NCI-H2227 (cell line): ENCODE data around the gene APOBEC3H.
"Not testable (repeated sequence)": the region's sequence is repeated elsewhere in the genome, so short reads cannot be mapped to it uniquely, and the experiment has no call there.

Experiments
- DNase-seq: peaks from one replicate; lab custom pipeline; 2025; ENCODE audit not compliant: unreplicated experiment; lab: John Stamatoyannopoulos, UW

APOBEC3H gene

GRCh38 chr22:39097098-39098020, at the start of gene APOBEC3H:
Gene APOBEC3H, plus strand, starts transcription at chr22:39097244. Its CDS starts 3,035 bp downstream, at chr22:39100279.
- DNase-seq = no peak

DNA sequence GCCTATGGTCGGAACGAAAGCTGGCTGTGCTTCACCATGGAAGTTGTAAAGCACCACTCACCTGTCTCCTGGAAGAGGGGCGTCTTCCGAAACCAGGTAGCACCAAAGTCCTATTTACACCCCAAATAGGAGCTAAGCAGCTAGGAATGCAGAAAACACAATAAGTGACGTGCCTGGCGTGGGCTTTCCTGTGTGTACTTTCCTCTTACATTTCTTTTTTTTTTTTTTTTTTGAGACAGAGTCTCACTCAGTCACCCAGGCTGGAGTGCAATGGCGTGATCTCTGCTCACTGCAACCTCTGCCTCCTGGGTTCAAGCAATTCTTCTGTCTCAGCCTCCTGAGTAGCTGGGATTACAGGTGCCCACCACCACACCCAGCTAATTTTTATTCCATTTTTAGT, 47.6 kb upstream of the APOBEC3H start:
- not testable (repeated sequence) for DNase-seq

- DNase-seq = not testable (repeated sequence)
Measured at GRCh38 chr22:39051844-39052495, 45.1 kb upstream of the APOBEC3H start.

GRCh38 chr22:39055658-39056057, 41.4 kb upstream of the APOBEC3H start:
- DNase-seq = no peak

GRCh38 chr22:39061290-39061689, 35.8 kb upstream of the APOBEC3H start:
- DNase-seq = not testable (repeated sequence)

GRCh38 chr22:39061951-39062350, 35.1 kb upstream of the APOBEC3H start:
- not testable (repeated sequence) for DNase-seq

- DNase-seq = not testable (repeated sequence)
Measured at GRCh38 chr22:39063904-39064303, 33.1 kb upstream of the APOBEC3H start.

DNA sequence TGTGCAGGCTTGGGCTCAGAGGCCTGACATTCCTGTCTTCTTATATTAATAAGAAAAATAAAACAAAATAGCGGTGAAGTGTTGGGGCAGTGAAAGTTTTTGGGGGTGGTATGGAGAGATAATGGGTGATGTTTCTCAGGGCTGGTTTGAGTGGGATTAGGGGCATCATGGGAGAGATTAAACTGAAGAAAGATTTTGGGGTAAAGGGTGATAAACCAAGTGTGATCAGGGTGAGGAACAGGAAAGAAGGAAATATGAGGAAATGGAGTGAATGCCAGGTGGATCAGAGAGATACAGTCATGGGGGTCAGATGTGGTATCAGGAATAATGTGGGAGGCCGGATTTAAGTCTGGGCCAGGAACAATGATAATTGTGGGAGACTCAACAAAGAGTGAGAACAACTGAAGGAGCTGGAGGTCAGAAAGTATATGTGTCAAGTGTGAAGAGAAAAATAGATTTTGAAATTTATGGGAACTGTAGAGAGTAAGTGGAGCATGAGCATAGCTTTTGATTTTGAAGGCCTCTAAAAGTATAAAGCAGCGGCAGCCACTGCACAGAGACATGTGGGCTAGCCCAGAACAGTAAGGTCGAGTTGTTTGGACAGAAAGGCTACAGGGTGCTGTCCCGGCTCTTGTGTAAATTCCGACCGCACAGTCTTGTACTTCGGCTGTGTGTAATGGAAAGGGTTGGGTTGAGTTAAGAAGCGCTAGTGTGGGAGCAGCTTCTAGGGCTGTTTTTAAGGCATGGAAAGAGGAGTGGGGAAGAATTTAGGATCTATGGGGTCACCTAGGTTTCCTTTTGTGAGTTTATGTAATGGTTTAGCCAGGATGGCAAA, 30.4 kb upstream of the APOBEC3H start:
- not testable (repeated sequence) for DNase-seq

DNA sequence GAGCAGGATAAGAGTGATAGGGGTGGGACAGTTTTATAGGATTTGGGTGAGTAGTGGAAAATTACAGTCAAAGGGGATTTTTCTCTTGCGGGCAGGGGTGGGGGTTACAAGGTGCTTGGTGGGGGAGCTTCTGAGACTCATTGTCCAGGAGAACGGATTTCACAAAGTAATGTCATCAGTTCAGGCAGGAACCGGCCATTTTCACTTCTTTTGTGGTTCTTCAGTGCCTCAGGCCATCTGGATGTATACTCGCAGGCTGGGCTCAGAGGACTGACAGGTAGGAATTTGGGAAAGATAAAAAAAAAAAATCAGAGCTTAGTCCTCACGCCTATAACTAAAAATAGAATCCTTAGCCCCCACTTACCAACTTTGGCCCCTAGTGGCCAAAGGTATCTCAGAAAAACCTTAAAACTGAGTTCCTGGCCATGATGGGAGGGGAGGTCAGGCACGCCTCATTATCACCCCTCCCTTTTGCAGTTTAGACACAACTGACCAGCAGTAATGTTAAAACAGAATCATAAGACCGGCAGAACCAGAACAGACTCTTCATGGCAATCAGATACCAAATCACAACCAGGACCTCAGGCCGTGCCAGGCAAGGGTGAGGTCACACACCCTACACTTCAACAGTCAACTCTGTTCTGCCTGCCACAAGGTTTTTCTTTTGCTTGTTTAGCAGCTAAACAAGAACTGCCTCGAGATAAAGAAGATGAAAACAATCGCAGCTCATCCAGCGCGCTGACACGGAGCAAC, 28.8 kb upstream of the APOBEC3H start:
- no peak for DNase-seq

DNA sequence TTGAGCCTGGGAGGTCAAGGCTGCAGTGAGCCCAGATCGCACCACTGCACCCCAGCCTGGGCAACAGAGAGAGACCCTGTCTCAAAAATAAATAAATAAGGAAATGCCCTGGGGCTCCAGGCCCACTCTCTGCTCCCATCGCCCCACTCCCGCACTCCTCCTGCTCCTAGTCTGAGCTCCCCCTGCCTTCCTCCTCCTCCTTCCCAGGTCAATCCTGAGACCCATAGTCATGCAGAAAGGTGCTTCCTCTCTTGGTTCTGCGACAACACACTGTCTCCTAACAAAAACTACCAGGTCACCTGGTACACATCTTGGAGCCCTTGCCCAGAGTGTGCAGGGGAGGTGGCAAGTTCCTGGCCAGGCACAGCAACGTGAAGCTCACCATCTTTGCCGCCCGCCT, 26.9 kb upstream of the APOBEC3H start:
- DNase-seq = no peak

- not testable (repeated sequence) for DNase-seq
Measured at GRCh38 chr22:39072581-39072981, 24.5 kb upstream of the APOBEC3H start.

GRCh38 chr22:39073981-39074380, 23.1 kb upstream of the APOBEC3H start:
- no peak for DNase-seq

DNA sequence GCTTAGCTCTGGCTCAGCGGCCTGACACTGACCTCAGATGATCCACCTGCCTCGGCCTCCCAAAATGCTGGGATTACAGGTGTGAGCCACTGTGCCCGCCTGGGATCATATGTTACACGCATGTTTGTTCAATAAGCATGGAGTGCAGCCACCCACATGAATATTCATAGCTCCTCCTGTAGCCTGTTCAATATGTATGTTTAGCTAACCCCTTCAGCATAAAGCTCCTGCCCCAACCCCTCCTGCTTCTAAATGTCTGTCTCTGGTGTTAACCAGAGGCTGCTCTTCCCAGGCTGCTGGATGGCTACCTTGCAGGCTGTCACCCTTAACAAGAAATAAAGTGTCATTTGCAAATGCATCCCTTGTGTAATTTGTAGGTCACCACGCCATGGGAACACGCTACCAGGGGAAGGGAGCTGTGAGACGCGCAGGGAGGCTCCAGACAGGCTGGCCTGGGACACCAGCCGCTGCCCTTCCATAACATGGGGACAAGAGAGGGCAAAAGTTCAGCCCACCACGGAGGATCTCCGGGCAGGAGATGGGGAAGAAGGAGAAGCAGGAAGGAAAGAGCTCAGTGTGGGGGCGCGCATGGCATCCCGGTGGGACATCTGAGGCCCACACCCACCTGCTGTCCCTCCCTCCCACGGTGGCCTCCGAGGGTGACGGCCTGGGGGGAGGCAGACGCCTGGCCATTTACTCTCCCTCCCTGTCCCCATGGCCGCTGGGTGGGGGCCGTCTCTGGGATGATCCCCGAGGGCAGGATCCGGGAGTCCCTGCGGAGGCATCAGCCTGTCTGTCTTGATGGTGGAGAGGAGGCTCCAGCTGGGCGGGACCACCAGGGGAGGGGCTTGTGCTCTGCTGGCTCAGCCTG, 20.7 kb upstream of the APOBEC3H start:
- not testable (repeated sequence) for DNase-seq

- DNase-seq = not testable (repeated sequence)
Measured at GRCh38 chr22:39077026-39077840, 19.8 kb upstream of the APOBEC3H start, which contains the start of gene APOBEC3G. Gene APOBEC3G, plus strand, starts transcription at chr22:39077275. Its CDS starts 87 bp downstream, at chr22:39077362.

DNA sequence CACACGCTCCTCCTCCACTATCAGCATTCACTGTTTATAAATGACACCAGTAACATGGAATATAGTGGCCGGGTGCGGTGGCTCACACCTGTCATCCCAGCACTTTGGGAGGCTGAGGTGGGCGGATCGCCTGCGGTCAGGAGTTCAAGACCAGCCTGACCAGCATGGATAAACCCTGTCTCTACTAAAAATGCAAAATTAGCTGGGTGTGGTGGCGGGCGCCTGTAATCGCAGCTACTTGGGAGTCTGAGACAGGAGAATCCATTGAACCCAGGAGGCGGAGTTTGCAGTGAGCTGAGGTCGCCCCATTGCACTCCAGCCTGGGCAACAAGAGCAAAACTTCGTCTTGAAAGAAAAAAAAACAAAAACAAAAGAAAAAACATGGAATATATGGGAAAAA, 19.1 kb upstream of the APOBEC3H start:
- DNase-seq = not testable (repeated sequence)

DNA sequence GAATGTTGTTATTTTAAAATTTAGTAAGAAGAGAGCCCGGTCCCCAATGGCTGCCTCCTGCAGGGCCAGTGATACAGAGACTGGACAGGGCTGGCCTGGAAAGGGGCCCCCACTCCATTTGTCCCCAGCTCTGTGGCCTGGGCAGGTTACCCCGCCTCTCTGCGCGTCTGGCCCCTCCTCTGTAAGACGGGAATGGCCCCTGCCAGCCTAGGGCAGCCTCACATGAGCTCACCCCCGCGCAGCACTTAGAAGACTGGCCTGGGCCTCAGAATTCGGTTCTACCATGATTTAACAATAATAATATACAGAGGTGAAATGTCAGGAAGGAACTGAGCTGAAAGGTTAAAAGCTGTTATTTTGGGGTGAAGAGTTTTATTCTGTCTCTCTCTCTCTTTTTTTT, 18.7 kb upstream of the APOBEC3H start:
- DNase-seq = no peak

- DNase-seq = not testable (repeated sequence)
Measured at GRCh38 chr22:39079054-39079637, 17.9 kb upstream of the APOBEC3H start.
